Glutamatergic neuron (in vitro differentiated cells): ENCODE measurements around the gene STOX1. TPM values are rescaled to one million over a fixed set of nuclear protein-coding genes. Genes with fewer than 3 reads are reported as not detected.
A peak's percentile ranks its signal among the peaks of the same experiment; 100 is the strongest.

Experiments used
- DNase-seq: peaks from one replicate; pipeline ENCODE4 v3.0.0; 2022
- H3K27ac Mint-ChIP-seq: one replicate; pipeline ENCODE4 v1.8.0; 2020; ENCODE audit warnings: mild to moderate bottlenecking, mixed read lengths, inconsistent platforms; ENCODE audit not compliant: unreplicated experiment
- H3K27me3 Mint-ChIP-seq: one replicate; pipeline ENCODE4 v1.8.0; 2020; ENCODE audit warnings: mild to moderate bottlenecking, moderate library complexity, mixed read lengths, inconsistent platforms; ENCODE audit not compliant: unreplicated experiment
- H3K36me3 Mint-ChIP-seq: one replicate; pipeline ENCODE4 v1.8.0; 2020; ENCODE audit warnings: mild to moderate bottlenecking, mixed read lengths, inconsistent platforms; ENCODE audit not compliant: unreplicated experiment
- H3K4me1 Mint-ChIP-seq: one replicate; pipeline ENCODE4 v1.8.0; 2020; ENCODE audit warnings: mild to moderate bottlenecking, low read depth, mixed read lengths, inconsistent platforms; ENCODE audit not compliant: unreplicated experiment
- H3K4me3 Mint-ChIP-seq: one replicate; pipeline ENCODE4 v1.8.0; 2020; ENCODE audit warnings: mild to moderate bottlenecking, mixed read lengths, inconsistent platforms; ENCODE audit not compliant: unreplicated experiment
- H3K9me3 Mint-ChIP-seq: one replicate; pipeline ENCODE4 v1.8.0; 2020; ENCODE audit warnings: mild to moderate bottlenecking, moderate library complexity, mixed read lengths, inconsistent platforms; ENCODE audit not compliant: unreplicated experiment
- total RNA-seq: library from RNA; stranded (reverse); fragmentation: NEBNext Ultra II Directional; extraction: Animal tissue kit (Norgen Biotek cat#: 25700); gene quantifications from one replicate; pipeline ENCODE4 v1.2.1, GENCODE V29; 2021; ENCODE audit not compliant: unreplicated experiment
- TF ChIP-seq, protein P1 (sequence below): fragments of 200-600 bp; sonication (generic); IDR thresholded peaks from one replicate; pipeline ENCODE4 v1.5.0; 2021; ENCODE audit not compliant: partially characterized antibody, unreplicated experiment

Gene STOX1
- total RNA-seq, 1 donor from 2014 or later = 0.47 TPM

DNA sequence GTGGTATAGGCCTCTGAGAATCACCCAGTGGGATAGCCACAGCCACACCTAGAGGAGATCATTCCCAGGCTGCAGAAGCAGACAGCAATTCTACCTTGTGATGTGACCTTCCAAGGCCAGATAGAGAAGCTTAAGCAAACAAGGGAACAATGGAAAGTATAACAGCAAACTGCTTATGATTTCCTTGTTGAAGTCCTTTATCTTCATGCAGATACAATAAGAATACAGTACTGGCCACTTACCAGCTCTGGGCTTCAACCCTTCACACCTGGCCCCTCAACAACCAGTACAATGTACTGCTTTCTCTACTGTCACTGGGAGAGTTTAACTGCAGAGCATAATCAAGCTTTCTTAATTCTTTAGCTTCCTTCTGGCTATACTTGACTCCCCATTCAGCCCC is 51.2 kb downstream of the STOX1 start:
- peaks cover 7% of the 10 kb centered on the region for H3K4me1 Mint-ChIP-seq
- TF ChIP-seq, protein P1, sequence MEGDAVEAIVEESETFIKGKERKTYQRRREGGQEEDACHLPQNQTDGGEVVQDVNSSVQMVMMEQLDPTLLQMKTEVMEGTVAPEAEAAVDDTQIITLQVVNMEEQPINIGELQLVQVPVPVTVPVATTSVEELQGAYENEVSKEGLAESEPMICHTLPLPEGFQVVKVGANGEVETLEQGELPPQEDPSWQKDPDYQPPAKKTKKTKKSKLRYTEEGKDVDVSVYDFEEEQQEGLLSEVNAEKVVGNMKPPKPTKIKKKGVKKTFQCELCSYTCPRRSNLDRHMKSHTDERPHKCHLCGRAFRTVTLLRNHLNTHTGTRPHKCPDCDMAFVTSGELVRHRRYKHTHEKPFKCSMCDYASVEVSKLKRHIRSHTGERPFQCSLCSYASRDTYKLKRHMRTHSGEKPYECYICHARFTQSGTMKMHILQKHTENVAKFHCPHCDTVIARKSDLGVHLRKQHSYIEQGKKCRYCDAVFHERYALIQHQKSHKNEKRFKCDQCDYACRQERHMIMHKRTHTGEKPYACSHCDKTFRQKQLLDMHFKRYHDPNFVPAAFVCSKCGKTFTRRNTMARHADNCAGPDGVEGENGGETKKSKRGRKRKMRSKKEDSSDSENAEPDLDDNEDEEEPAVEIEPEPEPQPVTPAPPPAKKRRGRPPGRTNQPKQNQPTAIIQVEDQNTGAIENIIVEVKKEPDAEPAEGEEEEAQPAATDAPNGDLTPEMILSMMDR = no peak
- no peaks in the 10 kb centered on the region for H3K36me3 Mint-ChIP-seq
- H3K4me3 Mint-ChIP-seq = no peak overlapping the region
- H3K27ac Mint-ChIP-seq = no peak overlapping the region
- H3K27me3 Mint-ChIP-seq = no peaks in the 10 kb centered on the region
- no peak for DNase-seq
- no peaks in the 10 kb centered on the region for H3K9me3 Mint-ChIP-seq

DNA sequence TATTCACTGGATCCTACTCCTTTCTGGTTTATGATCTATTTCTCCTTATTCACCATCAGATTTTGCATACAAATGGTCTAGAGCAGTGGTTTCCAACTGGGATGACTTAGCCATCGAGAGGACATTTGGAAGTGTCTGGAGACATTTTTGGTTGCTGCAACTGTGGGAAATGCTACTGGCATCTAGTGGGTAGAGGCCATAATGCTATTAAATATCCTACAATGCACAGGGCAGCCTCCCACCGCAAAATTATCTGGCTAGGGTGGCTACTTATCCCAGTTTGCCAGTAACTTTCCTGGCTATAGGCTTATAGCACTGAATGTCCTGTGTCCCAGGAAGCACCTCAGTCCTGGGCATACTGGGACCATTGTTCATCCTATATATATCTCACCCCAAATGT is 52.3 kb downstream of the STOX1 start:
- Mint-ChIP-seq H3K9me3 (no peaks in the 10 kb centered on the region), H3K4me3 (no peak overlapping the region), H3K36me3 (no peaks in the 10 kb centered on the region), H3K27me3 (no peaks in the 10 kb centered on the region), H3K27ac (no peak overlapping the region), H3K4me1 (peaks cover 7% of the 10 kb centered on the region)
- TF ChIP-seq, protein P1 = no peak
- no peak for DNase-seq

DNA sequence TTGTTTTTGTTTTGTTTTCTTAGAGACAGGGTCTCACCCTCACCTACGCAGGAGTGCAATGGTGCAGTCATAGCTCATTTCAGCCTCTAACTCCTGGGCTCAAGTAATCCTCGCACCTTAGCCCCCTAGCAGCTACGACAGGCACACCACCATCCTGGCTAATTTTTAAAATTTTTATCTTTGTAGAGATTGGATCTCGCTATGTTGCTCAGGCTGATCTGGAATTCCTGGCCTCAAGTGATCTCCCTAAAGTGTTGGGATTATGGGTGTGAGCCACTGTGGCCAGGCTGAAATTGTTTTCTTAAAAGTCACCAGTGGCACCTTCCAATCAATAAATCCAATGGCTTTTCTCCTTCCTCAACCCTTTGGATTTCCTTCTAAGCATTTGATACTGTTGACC is 52.9 kb downstream of the STOX1 start:
- Mint-ChIP-seq H3K4me3 (no peak overlapping the region), H3K27me3 (no peaks in the 10 kb centered on the region), H3K9me3 (no peaks in the 10 kb centered on the region), H3K27ac (no peak overlapping the region), H3K4me1 (peaks cover 7% of the 10 kb centered on the region), H3K36me3 (no peaks in the 10 kb centered on the region)
- no peak for DNase-seq
- TF ChIP-seq, protein P1 = no peak

DNA sequence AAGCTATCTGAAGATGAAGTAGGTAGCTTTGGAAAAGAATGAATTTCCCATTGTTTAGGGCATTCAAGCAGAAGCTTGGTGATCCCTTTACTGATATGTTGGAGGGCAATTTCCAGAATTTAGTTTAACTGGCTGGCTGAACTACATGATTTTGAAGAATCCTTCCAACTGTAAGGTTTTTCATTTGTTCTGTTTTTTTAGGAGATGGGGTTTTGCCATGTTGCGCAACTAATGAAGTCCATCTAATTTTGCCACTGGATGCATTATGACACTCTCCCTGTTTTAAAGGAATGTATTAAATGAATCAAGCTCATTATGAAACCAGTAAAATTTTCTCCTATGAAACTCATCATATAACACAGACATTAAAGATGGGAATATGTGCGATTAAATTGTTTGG is 67.7 kb downstream of the STOX1 start:
- Mint-ChIP-seq H3K4me1 (peaks cover 6% of the 10 kb centered on the region), H3K4me3 (no peak overlapping the region), H3K27ac (no peak overlapping the region), H3K36me3 (no peaks in the 10 kb centered on the region), H3K9me3 (no peaks in the 10 kb centered on the region), H3K27me3 (no peaks in the 10 kb centered on the region)
- no peak for DNase-seq
- TF ChIP-seq, protein P1 = no peak

DNA sequence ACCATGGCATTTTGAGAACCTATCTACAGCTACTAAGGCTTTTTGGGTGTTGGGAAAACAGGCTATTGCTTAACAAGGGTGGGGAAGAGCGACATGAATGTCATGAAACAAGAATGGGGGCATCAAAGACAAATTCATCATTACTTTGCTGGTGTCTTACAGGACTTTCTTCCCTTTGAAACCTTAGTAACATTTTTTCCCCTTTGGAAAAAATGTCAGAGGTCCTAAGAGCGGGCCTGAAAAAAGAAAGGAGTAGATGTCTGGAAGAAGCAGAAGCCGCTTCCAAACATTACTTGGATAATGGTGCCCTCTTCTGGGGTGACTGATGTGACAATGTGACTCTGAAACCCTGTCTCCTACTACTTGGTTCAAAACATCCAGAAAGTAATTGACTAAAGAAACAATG is 70.0 kb downstream of the STOX1 start:
- H3K27ac Mint-ChIP-seq = no peak overlapping the region
- H3K9me3 Mint-ChIP-seq = peaks cover 4% of the 10 kb centered on the region
- H3K27me3 Mint-ChIP-seq = peaks cover 5% of the 10 kb centered on the region
- peak; percentile 39 for DNase-seq
- no peaks in the 10 kb centered on the region for H3K36me3 Mint-ChIP-seq
- TF ChIP-seq, protein P1 = no peak
- peaks cover 11% of the 10 kb centered on the region for H3K4me1 Mint-ChIP-seq
- no peak overlapping the region for H3K4me3 Mint-ChIP-seq
